NCI-H1105 treated with DMSO at 0.1 percent for 48 hours (cell line): ENCODE measurements around the gene TBC1D8B.
"Not testable (repeated sequence)": the region's sequence is repeated elsewhere in the genome, so short reads cannot be mapped to it uniquely, and the experiment has no call there.

Experiments
- DNase-seq: peaks from one replicate; lab custom pipeline; 2025; lab: John Stamatoyannopoulos, UW

TBC1D8B gene

DNA sequence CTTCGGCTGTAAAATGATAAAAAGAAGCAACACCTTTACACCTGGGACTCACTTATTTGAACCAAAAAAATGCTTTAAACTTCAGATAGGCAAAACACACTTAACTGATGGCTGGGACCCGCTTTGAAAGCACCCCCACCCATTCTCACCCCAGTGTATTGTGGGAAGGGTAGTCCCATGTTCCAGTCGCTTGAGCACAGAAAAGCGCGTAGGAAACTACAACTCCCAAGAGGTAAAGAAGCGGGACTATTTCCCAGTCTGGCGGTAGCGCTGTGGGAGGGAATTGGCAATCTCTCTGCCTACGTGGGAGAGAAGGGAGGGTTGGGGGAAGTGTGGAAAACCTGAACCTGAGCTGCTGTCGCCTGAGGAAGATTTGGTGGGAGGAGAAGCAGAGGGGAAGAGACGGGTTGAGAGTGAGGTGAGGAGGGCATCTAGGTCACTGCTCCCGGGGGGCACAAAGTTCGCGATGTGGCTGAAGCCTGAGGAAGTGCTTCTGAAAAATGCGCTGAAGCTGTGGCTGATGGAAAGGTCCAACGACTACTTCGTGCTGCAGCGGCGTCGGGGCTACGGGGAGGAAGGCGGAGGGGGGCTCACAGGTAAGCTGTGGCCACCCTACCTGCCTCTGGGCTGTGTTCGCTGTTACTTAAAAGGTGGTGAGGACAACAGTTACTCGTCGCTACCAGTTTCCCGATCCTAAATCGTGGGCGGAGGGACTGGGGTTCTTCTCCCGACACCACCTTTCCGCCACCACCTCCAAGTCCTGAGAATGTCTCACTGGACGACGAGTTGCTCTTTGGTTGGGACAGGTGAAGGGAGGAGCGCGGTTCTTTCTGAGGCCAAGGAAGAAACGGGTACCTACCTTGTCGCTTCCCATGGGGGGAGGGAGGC lies at the start of gene TBC1D8B:
TSS of gene TBC1D8B (plus strand) at position 286 of the 888 bp plus-strand sequence. CDS start at position 467, 181 bp downstream.
- DNase-seq = peak; percentile 87

DNA sequence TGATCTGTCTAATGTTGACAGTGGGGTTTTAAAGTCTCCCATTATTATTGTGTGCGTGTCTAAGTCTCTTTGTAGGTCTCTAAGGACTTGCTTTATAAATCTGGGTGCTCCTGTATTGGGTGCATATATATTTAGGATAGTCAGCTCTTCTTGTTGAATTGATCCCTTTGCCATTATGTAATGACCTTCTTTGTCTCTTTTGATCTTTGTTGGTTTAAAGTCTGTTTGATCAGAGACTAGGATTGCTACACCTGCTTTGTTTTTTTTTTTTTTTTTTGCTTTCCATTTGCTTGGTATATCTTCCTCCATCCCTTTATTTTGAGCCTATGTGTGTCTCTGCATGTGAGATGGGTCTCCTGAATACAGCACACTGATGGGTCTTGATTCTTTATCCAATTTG lies 33.2 kb upstream of the TBC1D8B start:
- DNase-seq = not testable (repeated sequence)

DNA sequence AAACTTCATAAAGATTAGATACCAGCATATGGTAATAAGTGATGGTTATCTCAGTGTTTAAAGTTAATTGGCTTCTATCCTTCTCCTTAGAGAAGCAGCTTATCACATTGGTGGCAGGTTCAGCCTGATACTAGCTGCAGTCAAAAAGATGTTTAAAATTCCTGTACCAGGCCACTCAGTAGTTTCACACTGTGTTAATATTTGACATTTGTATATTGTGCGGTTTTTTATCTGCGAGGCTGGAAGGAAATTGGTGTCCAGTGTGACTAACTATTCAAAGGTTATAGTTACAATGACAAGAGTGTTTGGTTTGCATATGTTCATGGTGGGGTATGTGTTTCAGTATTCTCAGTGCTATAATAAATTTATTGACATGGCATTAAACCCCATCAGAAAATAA lies 27.5 kb upstream of the TBC1D8B start:
- DNase-seq = no peak

DNA sequence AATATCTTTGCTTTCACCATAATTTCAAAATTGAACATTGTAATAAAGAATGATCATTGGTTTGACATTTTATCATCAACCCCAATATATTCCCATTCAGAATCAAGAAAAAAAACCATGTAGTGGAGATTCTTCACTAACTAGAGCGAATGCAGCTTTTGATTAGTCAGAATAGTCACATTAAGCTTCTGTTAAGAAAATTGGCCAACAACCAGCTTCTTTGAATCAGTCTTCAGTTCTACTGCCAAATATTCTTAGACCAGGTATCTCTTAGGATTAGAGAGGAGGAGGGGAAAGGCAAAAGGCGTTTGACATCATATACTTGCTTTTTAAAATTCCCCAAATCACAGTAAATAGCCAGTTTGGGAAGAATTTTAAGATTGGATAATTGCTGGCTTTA lies 22.2 kb upstream of the TBC1D8B start:
- no peak for DNase-seq

DNA sequence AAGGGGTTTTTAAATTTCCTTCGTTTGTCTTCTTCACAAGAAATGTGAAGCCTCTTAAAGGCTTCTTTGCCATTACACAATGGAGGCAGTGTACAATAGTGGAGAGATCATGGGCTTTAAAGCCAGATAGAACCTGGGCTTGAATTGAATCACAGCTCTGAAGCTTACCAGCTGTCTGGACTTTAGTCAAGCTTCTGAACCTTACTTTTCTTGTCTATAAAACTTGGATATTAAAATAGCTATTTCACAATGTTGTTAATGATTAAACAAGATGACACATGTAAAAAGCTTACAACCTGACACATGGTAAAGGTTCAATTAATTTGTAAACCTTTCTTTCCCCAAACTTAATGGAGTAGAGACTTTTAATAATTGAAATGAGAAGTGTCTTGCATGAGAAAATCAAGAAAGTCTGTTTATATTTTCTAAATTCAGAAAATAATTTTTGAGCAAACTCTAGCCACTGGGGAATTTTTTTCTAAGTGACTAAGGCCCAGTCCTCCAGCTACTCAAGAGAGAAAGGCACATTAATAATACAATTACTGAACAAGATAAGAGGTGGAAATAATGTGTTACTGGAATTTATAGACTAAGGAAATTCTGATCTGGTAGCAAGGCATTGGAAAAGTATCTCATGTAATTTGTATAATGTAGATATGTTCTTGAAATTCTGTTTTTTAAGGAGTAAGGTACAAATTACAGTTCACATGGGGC lies 21.7 kb upstream of the TBC1D8B start:
- DNase-seq = no peak

DNA sequence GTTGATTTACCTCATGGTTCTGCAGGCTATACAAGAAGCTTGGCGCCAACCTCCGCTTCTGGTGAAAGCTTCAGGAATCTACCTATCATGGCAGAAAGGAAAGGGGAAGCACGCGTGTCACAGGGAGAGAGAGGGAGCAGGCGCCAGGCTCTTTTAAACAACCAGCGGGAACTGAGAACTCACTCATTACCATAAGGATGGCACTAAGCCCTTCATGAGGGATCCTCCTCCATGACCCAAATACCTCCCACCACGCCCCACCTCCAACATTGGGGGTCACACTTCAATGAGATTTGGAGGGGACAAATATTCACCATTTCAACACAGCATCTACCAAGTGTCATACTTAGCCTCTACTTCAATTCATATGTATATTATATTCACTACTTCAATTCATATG lies 18.8 kb upstream of the TBC1D8B start:
- DNase-seq = no peak

DNA sequence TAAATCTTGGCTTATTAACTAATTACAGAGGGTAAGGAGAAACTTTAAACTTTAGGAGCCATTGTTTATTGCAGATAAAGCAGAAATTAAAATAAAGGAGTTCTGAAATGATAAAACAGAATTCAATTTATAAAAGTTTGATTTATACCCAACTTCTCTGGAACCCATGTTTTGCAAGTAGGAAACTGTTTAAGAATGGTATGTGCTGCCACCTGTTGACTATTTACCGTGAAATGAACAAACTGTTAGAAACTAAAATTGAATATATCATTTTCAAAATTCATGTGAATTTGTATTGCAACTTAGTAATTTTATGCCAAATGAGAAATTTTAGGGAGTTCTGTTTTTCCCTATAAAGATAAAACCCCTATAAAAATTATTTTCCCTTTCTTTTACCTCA lies 11.0 kb upstream of the TBC1D8B start:
- peak; percentile 0 for DNase-seq

DNA sequence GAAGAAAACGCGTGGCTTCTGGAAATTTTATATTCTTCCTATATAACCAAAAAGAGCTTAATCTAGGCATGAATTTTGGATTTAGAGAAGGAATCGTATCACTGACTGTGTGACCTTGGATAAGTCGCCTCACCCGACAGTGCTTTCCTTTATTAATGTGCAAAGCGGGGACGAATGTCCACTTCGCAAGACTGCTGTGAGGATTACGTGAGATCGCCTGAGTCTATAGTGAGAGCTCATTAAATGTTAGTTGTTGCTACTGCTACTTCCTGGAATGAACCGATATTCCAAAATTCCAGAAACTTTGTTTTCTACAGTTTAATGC lies 448 bp upstream of the TBC1D8B start:
- no peak for DNase-seq

DNA sequence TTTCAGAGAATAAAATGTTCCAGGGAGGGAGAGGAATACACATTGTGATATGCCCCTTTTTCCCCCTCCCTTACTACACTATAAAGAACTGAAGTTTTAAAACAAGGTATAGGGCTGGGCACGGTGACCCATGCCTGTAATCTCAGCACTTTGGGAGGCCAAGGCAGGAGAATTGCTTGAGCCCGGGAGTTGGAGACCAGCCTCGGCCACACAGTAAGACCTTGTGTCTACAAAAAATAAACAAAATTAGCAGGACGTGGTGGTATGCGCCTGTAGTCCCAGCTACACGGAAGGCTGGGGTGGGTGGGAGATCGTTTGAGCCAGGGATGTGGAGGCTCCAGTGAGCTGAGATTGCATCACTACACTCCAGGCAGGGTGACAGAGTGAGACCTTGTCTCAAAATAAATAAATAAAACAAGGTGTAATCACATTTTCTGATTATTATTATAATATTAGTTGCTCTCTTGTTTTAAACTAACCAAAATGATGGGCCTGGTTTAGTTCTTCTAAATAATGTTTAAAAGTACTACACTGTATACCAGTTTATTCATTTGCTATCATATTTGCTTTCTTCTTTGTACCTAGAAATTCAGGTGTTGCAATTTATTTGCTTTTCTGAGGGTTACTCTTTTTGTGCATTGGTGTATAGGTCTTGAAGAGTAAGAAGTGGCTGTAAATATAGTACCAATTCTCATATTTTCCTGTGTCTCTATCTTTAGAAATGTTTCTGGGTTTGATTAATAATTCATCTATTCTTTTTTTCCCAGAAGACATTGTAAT lies 8.8 kb downstream of the TBC1D8B start:
- no peak for DNase-seq

DNA sequence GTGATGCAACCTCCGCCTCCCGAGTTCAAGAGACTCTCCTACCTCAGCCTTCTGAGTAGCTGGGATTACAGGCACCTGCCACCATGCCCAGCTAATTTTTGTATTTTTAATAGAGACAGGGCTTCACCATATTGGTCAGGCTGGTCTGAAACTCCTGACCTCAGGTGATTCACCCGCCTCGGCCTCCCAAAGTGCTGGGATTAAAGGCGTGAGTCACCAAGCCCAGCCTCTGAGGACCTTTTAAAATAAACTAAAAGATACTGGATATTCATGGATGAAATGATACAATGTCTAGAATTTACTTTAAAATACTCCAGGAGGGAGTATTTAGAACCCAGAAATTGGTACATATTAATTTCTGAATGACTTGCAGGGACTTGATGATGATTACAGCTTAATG lies 10.5 kb downstream of the TBC1D8B start:
- DNase-seq = not testable (repeated sequence)

DNA sequence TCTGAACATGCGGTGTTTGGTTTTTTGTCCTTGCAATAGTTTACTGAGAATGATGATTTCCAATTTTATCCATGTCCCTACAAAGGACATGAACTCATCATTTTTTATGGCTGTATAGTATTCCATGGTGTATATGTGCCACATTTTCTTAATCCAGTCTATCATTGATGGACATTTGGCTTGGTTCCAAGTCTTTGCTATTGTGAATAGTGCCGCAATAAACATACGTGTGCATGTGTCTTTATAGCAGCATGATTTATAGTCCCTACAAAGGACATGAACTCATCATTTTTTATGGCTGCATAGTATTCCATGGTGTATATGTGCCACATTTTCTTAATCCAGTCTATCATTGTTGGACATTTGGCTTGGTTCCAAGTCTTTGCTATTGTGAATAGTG lies 11.6 kb downstream of the TBC1D8B start:
- DNase-seq = not testable (repeated sequence)

DNA sequence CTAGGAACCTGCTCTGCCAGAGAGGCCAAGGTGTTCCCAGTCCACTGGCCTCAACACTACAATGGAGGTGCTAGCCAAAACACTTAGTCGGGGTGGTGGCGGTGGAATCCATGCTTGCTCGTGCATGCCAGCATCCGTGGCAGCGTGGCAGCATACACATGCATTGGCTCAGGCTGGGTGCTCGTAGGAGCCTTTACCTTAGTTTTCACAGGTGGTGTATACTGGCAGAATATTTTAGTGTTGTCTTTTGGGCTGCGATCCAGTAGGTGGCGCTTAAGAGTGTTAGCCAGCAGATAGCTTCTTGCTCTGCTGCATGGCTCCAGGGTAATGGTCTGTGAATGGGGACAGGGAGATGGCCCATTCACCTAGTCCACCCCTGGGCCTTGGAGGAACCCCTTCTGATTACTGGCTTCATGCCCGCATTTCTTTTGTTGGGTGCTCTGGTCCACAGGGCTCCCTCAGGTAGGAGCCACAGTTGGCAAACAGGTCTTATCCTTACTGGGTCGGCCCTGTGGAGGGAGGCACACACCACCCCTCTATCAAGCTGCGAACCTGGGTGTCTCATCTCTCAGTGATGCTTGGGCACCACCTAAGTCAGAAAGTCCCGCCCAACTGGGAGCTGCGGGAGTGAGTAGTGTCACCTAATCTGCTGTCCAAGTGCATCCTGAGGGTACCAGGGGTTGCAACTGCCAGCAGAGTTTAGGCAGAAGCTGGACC lies 60.7 kb downstream of the TBC1D8B start:
- DNase-seq = peak; percentile 2

DNA sequence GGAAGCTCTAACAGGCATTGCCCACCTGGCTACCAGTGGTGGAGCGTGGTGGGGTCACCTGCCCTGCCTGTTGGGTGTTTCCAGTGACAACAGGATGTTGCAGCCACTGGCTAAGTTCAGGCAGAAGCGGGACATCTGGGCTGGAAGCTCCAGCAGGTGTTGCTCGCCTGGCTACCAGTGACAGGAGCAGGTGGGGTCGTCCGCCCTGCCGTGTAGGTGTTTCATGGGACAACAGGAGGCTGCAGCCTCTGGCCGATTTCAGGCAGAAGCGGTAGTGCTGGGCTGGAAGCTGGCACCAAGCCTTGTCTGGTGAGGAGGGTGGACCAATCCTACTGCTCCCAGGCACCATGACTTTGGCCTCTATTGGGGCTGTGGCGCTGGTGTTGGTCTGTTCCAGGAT lies 61.2 kb downstream of the TBC1D8B start:
- no peak for DNase-seq

DNA sequence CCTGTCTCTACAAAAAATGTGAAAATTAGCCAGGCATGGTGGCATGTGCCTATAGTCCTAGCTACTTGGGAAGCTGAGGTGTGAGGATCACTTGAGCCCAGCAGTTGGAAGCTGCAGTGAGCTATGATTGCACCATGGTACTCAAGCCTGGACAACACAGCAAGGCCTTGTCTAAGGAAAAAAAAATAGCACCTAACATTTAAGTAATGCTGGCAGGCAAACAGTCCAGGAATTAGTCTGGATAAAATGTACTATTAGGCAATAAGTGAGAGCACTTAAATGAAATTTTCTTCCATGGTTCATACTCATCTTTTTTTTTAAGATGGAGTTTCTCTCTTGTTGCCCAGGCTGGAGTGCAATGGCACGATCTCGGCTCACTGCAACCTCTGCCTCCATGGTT lies 70.3 kb downstream of the TBC1D8B start:
- not testable (repeated sequence) for DNase-seq

DNA sequence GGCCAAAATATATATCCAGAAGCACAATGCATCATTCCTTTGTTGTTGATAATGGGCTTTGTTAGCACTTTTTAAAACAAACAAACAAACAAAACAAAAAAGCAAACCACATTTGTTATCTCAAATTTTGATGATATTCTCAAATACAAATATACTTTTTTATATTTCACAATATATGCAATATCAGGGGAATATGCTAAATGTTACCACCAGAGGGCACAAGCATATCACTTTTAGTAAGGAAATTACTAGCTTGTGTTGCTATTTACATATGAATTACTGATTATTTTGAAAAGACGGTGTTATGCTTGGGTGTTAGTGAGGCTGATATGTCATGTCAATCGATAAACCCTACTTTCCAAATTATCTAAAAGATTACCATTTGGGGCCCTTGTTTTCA lies 71.6 kb downstream of the TBC1D8B start:
- DNase-seq = peak; percentile 42

DNA sequence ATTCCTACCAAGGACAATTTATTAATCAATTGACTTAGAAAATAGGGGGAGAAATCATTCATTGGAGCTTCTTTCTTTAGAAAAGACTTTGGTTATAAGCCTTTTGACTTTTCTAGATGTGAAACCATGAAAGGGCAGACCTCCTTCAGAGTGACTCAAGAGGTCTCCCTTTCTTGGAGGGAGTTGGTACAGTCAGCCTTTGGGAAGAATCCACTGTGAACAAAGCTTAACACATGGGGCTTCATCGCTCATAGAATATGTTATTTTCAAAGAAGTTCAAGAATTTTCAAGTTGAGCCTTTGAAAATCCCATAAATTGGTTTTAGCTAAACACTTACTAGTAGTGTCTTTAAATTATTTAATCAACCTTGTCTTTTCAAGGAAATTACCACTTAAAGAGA lies 72.7 kb downstream of the TBC1D8B start:
- no peak for DNase-seq

DNA sequence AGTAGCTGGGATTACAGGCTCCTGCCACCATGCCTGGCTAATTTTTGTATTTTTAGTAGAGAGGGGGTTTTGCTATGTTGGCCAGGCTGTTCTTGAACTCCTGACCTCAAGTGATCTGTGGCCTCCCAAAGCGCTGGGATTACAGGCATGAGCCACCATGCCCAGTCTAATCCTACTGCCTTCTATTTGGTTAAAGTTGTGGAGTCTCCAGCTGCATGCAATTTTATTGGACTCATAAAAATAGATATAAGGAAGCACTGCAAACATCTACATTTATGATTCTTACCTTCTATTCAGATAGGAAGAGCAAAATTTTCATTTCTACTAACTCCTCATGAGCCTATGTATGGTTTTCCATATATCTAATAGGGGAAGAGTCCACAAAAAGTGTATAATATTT lies 87.0 kb downstream of the TBC1D8B start:
- no peak for DNase-seq

DNA sequence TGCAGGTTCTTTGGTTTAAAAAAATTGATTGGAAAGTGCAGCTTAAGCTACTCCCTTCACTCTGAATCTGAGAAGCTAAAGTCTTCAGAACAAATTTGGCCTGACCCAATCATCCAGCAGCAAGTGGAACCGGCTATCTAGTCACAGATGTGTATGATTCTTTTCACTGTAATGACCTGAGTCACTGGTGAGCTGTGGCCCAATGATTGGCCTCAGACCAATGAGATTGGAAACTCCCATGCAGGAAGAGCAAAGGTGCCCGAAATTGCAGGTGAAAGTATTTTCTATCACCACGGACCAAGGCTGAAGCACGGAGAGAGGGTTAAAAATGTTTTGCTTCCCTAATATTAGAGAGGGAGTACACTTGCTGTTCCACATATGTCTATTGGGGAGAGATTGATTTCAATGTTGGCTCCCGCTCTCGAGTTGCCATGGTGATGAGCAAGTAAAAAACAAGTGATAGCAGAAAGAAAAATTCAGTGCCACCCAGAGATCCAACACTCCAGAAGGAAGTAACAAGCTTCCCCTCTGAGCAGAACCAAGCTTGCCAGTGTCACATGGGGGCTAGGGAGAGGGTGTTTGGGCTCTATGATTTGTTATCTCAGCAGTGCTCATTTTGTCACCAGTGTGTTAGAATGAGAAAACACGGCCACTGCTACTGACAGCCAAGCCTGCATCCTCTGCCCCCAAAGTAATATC lies 89.4 kb downstream of the TBC1D8B start:
- no peak for DNase-seq

DNA sequence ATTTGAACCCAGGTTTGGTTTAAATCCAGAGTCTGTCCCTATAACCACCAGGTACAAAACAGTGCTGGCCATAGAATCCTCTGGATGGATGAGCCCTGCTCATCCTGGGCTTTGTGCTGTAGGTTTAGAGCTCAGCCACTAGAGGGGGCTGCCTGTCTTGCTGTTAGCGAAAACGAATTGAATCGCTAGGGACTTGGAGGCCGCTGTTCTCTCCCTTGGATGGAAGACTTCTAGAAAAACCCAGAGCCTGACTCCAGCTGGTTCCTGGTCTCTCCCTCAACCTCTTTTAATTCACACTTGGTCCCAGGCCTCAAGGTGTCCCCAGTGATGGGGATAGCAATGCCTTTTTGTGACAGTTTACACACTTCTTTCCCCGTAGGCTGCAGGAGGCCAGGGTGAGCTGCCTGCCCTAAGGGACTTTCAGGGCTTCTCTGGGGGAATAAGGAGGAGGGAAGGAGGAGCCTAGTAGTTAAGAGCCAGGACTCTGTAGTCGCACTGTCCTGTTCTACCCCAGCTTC lies 92.0 kb downstream of the TBC1D8B start:
- DNase-seq = peak; percentile 42

DNA sequence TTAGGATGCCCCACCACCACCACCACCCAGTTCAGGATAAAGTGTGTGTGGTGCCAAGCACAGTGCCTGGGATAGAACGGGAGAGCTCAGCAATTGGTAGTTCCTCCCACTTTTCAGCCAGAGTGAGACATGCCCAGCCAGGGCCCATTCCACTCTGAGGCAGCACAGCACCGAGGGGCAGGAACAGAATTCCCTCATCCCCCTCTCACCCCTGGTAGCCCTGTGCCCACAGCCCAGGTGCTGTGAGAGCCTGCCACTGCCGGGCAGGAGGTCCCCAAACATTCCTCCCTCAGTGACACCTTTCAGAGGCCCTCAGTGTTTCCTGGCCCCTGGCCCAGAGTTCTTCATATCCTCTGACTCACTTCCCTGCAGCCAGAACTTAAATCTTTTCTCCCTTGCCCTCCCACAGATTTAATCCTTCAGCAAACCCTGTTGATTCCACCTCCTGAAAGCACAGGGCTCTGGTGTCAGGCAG lies 92.5 kb downstream of the TBC1D8B start:
- no peak for DNase-seq

DNA sequence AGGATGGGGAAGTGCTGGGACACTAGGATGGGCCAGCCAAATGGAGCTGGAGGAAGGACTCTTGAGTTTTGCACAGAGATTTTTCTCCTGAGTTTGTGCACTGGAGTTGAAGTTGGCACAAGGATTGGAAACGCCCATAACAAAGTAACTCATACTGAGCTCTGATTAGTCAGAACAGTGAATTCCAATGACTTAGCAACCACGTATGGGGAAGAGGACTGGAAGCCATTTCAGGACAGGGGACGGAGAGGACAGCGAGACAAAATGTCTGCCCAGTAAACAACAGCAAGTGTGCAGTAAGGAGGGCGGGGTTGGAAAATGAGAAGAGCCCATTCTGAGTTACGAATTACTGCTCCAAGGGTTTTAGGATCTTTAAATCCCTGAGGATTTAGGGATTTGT lies 94.8 kb downstream of the TBC1D8B start:
- DNase-seq = no peak
